HG03135 (cell line): ENCODE results near the gene RMDN2.

Experiments used
- ATAC-seq: cut with Tn5 transposase; IDR thresholded peaks from one replicate; pipeline ENCODE4 v1.9.1; 2021; ENCODE audit warnings: mild to moderate bottlenecking, moderate library complexity; ENCODE audit not compliant: unreplicated experiment

Gene RMDN2

GRCh38 chr2:38037325-38037724 lies 112.2 kb downstream of the RMDN2 start:
- no peak for ATAC-seq

DNA sequence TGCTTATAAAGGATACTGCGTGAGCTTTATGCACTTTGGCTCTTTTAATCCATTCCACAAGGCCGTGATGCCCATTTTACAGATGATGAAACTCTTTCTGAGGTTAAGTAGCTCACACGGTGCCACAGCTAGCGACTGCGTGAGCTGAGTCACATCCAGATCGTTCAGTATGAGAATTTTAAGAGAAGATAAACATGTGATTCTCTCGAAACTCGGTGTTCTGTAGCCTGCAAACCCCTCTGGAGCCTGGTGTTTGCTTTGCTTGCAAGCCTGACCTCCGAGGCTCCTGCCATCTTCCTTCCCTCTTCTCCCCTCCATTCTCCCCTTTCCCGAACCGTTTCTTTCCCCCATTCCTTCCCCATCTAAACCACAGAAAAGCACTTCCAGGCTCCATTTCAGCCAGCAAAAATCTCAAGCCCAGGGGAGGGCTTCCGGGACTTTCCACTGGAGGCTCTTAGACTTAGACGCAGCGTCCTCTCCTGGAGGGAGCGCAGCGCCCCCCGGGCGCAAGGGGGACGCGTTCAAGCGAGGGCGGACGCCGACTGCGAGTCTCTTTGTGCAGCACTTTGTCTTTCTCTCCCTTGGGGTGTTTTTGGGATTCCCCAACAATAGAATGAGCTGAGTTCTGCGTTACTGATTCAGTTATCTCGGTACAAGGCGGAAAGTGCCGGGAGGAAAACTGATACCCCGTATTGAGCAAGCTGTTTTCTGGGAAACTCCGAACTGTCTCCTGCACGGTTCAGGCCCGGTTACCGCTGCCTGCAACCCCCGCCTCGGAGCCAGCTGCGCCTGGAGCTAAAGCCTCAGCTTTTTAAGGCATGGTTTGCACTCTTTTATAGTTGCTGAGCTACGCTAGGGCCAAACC lies 112.9 kb downstream of the RMDN2 start:
- ATAC-seq, result peak; percentile 60

DNA sequence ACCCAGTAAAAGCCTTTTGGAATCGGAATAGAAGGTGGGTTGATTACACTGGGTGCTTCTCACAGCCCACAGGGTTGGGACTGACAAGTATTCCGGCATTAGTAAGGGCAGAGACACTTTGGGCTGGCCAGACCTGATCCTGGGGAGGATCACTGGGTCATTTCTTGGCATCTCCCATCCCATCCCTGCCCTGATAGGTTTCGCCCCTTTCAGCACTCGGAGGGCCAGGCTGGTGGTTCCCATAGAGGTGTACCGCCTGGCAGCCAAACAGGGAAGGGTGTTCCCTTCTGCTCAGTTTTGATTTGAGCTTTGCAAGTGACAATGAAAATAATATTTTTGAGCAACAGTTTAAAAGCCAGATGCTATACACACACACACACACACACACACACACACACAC lies 113.6 kb downstream of the RMDN2 start:
- ATAC-seq, result no peak

DNA sequence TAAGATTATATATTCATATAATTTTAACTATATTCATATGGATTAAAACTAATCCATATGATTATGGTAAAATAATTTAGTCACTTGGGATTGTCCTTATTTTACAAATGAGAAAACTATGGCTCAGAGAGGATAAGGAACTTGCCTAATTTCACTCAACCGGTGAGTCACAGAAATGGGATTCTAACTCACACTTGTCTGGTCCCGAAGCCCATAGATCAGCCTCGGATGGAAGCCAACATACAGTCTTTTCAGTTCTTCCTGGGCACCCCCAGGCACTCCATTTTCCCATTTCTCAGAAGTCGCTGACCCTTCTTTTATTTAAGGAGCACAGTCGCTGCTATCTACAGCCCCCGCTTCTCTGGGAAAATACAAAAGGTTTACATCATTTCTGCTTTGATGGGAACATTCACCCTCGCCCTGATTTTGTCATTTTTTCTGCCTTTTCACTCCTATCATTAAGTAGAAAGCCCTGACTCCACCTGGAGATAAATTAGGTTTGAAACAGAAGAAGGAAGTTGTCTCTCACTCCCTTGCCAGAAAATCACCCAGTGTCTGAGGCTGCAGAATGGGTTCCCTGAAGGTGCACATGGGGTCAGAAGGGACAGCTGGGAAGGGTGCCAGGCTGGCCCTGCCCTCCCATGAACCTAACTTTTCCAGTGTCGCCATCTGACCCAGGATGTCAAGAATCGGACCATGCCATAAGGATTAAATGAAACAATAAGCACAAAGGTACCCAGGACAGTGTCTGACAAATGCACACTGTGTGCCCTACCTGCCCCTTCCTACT lies 114.2 kb downstream of the RMDN2 start:
- no peak for ATAC-seq

- no peak for ATAC-seq
Observed at GRCh38 chr2:38045811-38046210, 120.7 kb downstream of the RMDN2 start.

DNA sequence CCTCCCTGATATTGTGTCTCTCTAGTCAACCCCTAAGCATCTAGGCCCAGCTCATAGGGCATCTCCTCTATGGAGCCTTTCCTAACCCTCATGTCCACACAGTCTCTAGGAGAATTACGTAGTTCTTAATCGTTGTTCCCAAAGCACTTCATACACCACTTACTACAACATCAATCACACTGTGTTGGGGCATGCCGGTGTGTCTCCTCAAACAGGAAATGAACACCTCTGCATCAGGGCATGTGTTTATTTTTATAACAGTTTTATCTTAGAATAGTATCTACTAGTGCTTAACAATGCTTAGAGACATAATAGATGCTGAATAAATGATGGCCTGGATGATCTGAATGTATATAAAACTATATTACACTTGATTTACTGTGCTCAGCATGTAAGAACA lies 131.1 kb downstream of the RMDN2 start:
- ATAC-seq, result no peak

GRCh38 chr2:38057651-38058410 lies 132.7 kb downstream of the RMDN2 start:
- no peak for ATAC-seq

DNA sequence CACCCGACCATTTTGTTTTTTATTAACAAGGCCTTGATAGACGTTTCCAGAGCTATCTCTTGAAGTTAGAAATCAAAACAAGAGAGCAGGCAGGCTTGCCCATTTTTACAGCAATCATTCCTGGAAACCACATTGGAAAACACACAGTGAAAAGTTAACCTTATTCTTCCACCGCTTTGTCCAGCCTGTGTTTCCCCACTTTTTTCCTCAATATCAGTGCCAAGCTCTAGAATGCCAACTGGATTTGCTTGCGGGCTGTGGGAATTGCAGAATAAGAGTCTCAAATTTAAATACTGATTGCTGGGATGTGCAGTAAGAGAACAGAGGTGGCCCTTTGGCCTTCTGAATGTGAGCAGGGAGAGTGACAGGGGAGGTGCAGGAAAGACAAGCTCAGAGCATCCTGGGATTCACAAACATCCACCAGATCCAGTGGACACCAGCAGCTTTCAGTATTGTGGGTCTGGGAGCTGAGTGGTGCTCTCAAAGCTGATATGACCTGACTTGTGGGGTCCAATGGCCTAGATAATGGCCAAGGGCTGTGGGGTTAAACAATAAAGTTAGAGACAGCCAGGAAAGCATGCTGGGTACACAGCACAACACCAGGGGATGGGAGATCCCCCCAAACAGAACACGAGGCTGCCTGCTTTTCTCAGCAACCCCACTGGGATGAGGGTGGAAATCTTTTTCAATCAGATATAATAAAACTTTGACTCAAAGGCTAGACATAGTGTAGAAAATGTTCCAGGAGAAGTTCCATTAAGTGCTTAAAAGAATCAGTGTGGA lies 135.3 kb downstream of the RMDN2 start:
- ATAC-seq, result no peak

GRCh38 chr2:38064801-38065501 lies 139.9 kb downstream of the RMDN2 start:
- ATAC-seq, result no peak

DNA sequence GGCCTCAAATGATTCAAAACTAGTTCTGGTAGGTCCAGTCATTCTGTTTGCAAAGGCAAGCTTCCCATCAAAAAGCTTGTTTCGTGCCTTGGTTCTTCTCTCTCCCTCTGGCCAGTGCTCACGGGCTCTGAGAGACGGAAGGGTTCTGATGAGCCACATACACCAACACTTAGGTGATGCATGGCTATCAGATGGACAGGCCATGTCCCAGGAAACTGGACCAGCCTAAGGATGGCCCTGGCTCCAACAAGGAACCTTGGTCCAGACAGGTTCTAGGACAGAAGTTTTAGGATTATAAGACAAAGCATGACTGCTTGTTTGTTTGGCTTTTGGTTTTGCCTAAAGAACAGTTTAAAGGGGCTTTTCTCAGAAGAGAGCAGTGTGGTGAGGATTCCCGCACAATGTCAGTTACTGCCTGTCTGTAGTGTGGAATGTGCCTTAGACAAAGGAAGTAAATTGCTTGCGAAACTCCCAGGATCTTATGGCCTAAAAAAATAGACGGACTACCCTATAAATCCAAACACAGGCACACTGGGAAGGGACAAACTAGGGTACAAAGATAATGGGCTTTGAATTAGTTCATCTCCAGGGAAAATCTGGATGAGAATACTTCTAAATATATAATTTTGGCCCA lies 140.5 kb downstream of the RMDN2 start:
- ATAC-seq, result no peak

- no peak for ATAC-seq
Observed at GRCh38 chr2:38066421-38067115, 141.5 kb downstream of the RMDN2 start.
